ENCODE measurements around the gene IKBKE.
"Not testable (repeated sequence)": the region's sequence is repeated elsewhere in the genome, so short reads cannot be mapped to it uniquely, and the experiment has no call there.

The IKBKE gene

GRCh38 chr1:206476591-206476990, 6.3 kb downstream of the IKBKE start:
- DNase-seq, result no peak

DNA sequence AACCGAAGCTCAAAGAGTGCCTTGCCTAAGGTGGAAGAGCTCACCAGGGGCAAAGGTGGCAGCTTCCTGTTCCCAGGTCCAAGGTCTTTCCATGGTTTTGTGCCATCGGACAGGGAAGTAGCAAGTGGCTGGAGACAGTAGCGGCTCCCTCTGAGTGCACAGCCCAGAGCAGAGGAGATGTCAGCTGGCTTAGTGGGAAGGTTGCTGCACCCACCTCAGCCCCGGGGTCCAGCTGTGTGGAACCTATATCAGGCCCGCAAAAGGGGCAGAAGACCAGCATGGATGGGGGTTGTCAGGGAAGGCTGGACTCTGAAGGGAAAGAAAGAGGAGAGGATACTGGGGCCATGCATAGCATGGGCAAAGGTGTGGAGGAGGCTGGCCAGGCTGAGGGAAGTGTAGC, 6.8 kb downstream of the IKBKE start:
- DNase-seq, result no peak

GRCh38 chr1:206477581-206478380, 7.5 kb downstream of the IKBKE start:
- DNase-seq, result no peak

GRCh38 chr1:206478746-206479145, 8.5 kb downstream of the IKBKE start:
- DNase-seq, result no peak

DNA sequence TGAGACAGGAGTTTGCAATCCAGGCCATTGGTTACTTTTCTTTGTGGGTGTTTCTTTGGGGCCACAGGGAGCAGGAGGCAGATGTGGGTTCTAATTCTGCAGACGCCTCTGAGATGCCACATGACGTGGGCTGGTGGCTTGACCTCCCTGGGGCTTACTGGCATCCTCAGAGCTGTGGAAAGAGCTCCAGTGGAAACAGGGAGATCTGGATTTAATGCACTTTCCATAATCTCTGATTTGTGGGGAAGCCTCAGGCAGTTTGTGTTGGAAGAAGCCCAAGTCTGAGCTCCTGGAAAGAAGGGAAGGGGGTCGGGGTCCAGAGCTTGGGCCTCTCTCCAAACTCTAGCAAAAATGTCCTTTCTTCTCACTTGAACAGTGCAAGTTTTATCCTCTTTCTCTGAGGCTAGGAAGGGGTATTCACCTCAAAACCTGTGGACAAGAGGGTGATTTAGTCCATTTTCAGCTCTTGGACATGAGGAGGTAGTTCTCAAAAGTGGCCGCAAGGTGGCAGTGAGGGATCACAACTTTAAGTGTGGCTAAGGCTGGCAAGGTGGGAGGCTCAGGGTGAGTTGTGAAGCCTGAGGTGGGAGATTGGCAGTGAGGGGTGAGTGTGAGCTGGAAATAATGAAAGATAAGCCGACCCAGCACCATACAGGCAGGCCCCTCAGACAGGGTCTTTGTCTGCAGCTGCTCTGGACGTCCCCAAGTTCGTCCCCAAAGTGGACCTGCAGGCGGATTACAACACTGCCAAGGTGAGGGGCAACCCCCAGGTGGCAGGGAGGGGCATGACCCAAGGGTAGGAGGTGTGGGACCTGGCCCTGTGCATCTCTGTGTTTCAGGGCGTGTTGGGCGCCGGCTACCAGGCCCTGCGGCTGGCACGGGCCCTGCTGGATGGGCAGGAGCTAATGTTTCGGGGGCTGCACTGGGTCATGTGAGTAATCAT, 9.2 kb downstream of the IKBKE start:
- DNase-seq, result peak; percentile 84

DNA sequence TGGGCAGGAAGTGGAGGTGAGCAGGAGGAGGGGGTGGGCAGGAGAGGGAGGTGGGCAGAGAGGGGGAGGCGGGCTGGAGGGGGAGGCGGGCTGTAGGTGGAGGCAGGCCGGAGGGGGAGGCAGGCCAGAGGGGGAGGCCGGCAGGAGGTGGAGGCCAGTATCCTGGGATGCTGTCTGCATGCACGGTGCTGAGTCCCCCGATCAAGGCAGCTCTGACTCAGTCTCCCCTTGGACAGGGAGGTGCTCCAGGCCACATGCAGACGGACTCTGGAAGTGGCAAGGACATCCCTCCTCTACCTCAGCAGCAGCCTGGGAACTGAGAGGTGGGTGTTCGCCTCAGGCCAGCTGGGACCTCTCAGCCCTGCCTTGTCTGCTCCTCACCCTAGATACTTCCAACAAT, 9.9 kb downstream of the IKBKE start:
- DNase-seq, result no peak

DNA sequence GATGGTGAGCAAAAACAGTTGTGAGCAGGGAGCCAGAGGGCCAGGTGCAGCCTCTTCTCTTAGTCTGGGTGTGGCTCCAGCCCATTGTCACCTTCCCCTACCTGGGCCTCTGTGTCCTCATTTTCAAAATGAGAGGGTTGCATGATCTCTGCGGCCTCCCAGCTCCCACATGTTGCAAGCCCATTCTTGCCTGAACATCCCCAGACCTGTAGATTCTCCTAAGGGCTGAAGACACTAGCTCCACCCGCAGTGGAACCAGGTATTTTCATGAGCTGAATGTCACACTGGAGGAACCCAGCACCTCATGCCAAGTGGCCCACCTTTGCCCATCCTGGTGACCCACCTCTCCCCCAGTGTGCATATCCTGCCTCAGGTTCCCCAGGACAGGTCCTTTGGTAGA, 12.3 kb downstream of the IKBKE start:
- DNase-seq, result no peak

- DNase-seq, result not testable (repeated sequence)
These were observed 13.6 kb downstream of the IKBKE start for GRCh38 chr1:206483864-206484263.

GRCh38 chr1:206484901-206485300, 14.6 kb downstream of the IKBKE start:
- DNase-seq, result no peak

GRCh38 chr1:206486995-206487788, 16.9 kb downstream of the IKBKE start:
- no peak for DNase-seq

- DNase-seq, result no peak
These were observed 17.7 kb downstream of the IKBKE start for GRCh38 chr1:206487970-206488369.

DNA sequence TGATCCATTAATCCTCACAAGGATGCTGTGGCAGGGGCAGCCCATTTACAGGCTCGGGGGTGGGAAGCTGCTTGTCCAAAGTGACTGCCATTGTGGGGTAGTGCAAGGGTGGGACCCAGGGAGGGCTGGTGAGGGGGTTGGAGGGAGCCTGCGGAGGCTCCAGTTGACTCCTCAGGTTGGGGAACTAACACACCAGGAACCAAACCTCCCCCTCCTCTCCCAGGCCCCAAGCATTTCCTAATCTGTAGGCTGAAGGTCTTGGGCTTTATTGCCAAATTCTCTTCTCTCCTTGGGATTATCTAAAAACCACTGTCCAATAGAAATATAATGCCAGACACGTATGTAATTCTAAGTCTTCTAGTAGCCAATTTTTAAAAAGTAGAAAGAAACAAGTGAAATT, 18.2 kb downstream of the IKBKE start:
- no peak for DNase-seq

DNA sequence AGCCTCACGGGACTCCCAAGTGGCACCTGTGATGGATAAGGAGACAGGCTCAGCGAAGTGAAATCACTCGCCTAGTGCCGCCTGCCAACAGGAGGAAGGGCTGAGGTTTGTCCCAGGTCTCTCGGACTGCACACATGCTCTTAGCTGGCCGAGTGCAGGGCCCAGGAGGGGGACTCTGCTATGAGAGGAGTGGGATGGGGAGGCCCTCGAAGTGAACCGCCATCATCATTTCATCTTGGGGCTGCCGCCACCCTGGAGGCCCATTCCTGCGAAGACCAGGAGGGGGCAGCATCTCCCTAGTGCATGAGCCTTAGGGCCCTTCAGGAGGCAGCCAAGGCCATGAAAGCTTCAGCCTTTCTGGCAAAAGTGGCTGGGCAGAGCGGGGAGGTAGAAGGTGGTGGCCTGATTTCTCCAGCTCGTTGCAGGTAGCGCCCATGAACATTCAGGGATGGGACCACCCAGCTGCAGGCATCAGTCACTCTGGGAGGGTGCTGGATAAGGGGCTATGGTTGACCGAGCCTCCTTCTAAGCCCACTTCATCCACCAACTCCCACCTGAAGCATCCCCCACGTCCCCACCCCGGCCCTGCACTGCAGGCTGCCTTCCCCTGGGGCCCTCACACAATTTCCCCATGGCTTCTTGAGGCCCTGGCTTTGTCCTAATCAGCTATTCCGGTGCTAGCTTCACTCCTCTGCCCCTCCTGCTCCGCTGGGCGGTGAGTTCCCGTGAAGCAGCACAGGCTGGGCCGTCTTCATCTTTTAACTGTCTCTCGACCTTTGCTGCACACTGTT, 19.9 kb downstream of the IKBKE start:
- DNase-seq, result peak; percentile 92

DNA sequence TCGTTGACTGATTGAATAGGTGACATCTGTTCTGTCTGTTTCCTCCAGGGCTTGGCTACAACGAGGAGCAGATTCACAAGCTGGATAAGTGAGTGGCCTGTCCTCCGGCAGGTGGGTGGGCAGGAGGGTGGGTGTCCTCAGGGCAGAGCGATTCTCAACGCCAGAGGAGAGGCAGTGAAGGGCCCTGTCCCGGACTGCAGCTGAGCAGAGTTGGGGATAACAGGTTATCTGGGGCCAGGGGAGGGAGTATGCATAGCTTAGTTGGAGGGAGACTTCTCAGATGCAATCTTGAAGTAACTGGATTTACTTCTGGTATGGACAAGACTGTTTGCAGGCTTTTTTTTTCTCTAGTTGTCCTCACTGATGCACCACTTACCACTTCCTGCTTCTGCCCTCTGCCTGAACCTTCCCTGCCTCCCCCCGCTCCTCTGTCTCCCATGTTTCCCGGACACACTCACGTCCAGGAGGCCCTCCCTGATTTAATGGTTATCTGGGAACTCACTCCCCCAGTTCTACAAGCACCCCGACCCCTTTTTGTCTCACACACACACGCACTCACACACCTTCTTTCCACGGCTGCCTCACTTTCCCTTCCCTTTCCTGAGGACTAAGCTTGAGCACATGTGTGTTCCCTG, 20.6 kb downstream of the IKBKE start:
- DNase-seq, result no peak

DNA sequence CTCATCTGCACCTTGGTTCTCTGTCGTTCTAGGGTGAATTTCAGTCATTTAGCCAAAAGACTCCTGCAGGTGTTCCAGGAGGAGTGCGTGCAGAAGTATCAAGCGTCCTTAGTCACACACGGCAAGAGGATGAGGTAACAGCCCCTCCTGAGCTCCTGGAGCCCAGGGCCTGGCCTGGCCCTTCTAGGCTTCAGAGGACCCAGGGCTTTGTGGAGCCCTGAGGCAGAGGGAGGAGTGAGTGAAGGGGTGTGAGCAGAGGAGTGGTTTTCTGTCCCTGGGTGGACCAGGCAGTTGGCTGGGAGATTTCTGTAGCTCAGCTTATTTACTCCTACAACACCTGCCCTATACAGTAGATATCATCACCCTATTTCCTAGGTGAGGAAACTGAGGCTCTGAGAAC, 21.3 kb downstream of the IKBKE start:
- DNase-seq, result no peak

GRCh38 chr1:206492589-206492988, 22.3 kb downstream of the IKBKE start:
- DNase-seq, result no peak

DNA sequence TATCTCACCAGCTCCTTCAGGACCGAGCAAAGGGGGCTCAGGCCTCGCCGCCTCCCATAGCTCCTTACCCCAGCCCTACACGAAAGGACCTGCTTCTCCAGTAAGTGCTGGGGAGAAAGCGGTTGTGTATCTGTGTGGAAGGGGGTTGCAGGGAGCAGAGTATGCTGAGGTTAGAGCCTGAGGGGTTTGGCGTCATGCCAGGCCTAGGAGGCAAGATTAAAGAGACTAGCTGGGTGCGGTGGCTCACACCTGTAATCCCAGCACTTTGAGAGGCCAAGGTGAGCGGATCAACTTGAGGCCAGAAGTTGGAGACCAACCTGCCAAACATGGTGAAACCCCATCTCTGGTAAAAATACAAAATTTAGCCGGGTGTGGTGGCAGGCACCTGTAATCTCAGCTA, 23.0 kb downstream of the IKBKE start:
- no peak for DNase-seq

DNA sequence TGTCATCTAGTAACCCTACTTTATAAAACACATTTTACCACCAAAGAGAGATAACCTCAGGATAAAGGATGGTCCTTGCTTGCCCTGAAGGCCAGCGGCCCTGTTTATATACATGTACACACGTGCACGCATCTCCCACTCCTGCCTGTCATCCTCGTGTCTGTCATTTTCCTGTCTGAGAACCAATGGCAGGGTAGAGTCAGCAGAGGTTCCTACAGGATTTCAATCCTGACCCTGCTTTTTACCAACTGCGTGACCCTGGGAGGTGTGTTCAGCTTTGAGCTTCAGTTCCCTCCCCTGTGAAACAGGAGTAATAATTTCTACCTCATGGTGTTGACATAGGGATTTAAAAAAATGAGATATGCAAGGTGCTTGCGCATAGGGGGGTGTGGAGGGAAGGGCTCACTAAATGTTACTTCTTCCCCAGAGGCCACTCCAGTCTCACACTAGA, 24.8 kb downstream of the IKBKE start:
- no peak for DNase-seq

- no peak for DNase-seq
These were observed 25.3 kb downstream of the IKBKE start for GRCh38 chr1:206495493-206496046.

DNA sequence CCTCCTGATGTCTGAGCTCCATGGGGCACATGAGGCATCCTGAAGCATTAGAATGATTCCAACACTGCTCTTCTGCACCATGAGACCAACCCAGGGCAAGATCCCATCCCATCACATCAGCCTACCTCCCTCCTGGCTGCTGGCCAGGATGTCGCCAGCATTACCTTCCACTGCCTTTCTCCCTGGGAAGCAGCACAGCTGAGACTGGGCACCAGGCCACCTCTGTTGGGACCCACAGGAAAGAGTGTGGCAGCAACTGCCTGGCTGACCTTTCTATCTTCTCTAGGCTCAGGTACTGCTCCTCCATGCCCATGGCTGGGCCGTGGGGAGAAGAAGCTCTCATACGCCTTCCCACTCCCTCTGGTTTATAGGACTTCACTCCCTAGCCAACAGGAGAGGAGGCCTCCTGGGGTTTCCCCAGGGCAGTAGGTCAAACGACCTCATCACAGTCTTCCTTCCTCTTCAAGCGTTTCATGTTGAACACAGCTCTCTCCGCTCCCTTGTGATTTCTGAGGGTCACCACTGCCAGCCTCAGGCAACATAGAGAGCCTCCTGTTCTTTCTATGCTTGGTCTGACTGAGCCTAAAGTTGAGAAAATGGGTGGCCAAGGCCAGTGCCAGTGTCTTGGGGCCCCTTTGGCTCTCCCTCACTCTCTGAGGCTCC, 26.0 kb downstream of the IKBKE start:
- no peak for DNase-seq

- no peak for DNase-seq
These were observed 27.1 kb downstream of the IKBKE start for GRCh38 chr1:206497363-206497762.

All from activated CD8-positive, alpha-beta memory T cell treated with anti-CD3 and anti-CD28 coated beads for 24 hours (primary cell).